ENCODE measurements around the gene MFSD1. TPM values are rescaled to one million over a fixed set of nuclear protein-coding genes. Genes with fewer than 3 reads are reported as not detected.

The MFSD1 gene
- total and polyA plus RNA-seq, 2 of the 13 experiments (the other 11 are each of a cell fraction or from before 2014, with no cell fraction given), result 17.3 to 37.9 TPM

DNA sequence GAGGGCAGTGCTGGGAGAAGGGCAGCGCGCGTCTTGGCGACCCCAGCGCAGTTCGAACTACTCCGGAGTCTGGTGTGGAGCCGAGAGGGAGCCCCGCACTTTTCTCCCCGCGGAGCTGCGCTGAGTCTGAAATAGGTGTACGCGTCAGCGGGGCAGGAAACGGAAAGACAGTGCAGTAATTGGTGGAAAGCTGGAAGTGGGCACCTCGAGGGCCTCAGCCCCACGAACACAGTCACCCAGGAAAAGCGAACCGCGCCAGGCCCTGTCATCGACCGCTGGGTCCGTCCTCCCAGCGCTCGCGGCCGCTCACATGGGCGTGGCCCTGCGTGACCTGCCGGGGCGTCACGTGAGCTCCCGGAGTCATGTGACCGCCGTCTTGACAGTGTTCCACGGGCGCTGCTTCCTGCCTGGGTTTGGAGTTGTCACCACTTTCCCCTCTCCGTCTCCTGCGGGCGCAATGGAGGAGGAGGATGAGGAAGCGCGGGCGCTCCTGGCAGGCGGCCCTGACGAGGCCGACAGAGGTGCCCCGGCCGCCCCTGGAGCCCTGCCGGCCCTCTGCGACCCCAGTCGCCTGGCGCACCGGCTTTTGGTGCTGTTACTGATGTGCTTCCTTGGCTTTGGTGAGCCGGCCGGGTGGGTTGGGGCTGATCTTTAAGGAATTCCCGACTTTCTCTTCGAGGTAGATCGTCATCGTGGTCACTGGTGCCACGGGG is at the start of gene MFSD1 (continued):
- TF ChIP-seq ZNF550 (CRISPR knock-in tag; IDR thresholded peaks at IDR 0.05; ENCODE audit: borderline replicate concordance) (no peak), ETV6 (CRISPR knock-in tag; conservative IDR thresholded peaks at IDR 0.05) (no peak), SRSF4 (IDR thresholded peaks at IDR 0.05; ENCODE audit: low read depth, low read length, poor library complexity, severe bottlenecking) (no peak), ISX (CRISPR knock-in tag; conservative IDR thresholded peaks at IDR 0.05) (no peak), NFIB (CRISPR knock-in tag; IDR thresholded peaks at IDR 0.05; ENCODE audit: borderline replicate concordance) (no peak), MEF2D (CRISPR knock-in tag; IDR thresholded peaks at IDR 0.05) (no peak), ZNF292 (CRISPR knock-in tag; IDR thresholded peaks at IDR 0.05; ENCODE audit: borderline replicate concordance, low read depth) (peak; percentile 70), HHEX (CRISPR knock-in tag; IDR thresholded peaks at IDR 0.05) (no peak), GABPA (IDR thresholded peaks at IDR 0.05; ENCODE audit: low read depth, low read length) (0 out of 2 replicates have a peak, but pooled peaks have one; percentile 21), GABPA (CRISPR knock-in tag; IDR thresholded peaks at IDR 0.05; ENCODE audit: low read depth) (peak; percentile 62), ZNF547 (CRISPR knock-in tag; IDR thresholded peaks at IDR 0.05) (peak; percentile 90), ZNF160 (CRISPR knock-in tag; IDR thresholded peaks at IDR 0.05) (0 out of 2 replicates have a peak, but pooled peaks have one; percentile 60), ZC3H4 (CRISPR knock-in tag; IDR thresholded peaks at IDR 0.05; ENCODE audit: borderline replicate concordance) (no peak), WIZ (CRISPR knock-in tag; IDR thresholded peaks at IDR 0.05) (0 out of 2 replicates have a peak, but pooled peaks have one; percentile 26), NR2F6 (IDR thresholded peaks at IDR 0.05) (no peak), NR2F6 (CRISPR knock-in tag; IDR thresholded peaks at IDR 0.05) (peak; percentile 73; the same call in 1 of the 2 replicates), STAT5B (CRISPR knock-in tag; IDR thresholded peaks at IDR 0.05) (no peak), MEIS1 (CRISPR knock-in tag; IDR thresholded peaks at IDR 0.05; ENCODE audit: borderline replicate concordance) (no peak), ZKSCAN5 (CRISPR knock-in tag; IDR thresholded peaks at IDR 0.05) (no peak)
- TF ChIP-seq, protein P1, sequence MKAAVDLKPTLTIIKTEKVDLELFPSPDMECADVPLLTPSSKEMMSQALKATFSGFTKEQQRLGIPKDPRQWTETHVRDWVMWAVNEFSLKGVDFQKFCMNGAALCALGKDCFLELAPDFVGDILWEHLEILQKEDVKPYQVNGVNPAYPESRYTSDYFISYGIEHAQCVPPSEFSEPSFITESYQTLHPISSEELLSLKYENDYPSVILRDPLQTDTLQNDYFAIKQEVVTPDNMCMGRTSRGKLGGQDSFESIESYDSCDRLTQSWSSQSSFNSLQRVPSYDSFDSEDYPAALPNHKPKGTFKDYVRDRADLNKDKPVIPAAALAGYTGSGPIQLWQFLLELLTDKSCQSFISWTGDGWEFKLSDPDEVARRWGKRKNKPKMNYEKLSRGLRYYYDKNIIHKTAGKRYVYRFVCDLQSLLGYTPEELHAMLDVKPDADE (CRISPR knock-in tag; IDR thresholded peaks at IDR 0.05), result no peak
- TF ChIP-seq, protein P2, sequence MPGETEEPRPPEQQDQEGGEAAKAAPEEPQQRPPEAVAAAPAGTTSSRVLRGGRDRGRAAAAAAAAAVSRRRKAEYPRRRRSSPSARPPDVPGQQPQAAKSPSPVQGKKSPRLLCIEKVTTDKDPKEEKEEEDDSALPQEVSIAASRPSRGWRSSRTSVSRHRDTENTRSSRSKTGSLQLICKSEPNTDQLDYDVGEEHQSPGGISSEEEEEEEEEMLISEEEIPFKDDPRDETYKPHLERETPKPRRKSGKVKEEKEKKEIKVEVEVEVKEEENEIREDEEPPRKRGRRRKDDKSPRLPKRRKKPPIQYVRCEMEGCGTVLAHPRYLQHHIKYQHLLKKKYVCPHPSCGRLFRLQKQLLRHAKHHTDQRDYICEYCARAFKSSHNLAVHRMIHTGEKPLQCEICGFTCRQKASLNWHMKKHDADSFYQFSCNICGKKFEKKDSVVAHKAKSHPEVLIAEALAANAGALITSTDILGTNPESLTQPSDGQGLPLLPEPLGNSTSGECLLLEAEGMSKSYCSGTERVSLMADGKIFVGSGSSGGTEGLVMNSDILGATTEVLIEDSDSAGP (CRISPR knock-in tag; IDR thresholded peaks at IDR 0.05; ENCODE audit: borderline replicate concordance), result peak; percentile 85; the same call in 1 of the 2 replicates
- TF ChIP-seq, protein P3, sequence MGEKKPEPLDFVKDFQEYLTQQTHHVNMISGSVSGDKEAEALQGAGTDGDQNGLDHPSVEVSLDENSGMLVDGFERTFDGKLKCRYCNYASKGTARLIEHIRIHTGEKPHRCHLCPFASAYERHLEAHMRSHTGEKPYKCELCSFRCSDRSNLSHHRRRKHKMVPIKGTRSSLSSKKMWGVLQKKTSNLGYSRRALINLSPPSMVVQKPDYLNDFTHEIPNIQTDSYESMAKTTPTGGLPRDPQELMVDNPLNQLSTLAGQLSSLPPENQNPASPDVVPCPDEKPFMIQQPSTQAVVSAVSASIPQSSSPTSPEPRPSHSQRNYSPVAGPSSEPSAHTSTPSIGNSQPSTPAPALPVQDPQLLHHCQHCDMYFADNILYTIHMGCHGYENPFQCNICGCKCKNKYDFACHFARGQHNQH (CRISPR knock-in tag; IDR thresholded peaks at IDR 0.05), result peak; percentile 82; the same call in 1 of the 2 replicates
- TF ChIP-seq, protein P4, sequence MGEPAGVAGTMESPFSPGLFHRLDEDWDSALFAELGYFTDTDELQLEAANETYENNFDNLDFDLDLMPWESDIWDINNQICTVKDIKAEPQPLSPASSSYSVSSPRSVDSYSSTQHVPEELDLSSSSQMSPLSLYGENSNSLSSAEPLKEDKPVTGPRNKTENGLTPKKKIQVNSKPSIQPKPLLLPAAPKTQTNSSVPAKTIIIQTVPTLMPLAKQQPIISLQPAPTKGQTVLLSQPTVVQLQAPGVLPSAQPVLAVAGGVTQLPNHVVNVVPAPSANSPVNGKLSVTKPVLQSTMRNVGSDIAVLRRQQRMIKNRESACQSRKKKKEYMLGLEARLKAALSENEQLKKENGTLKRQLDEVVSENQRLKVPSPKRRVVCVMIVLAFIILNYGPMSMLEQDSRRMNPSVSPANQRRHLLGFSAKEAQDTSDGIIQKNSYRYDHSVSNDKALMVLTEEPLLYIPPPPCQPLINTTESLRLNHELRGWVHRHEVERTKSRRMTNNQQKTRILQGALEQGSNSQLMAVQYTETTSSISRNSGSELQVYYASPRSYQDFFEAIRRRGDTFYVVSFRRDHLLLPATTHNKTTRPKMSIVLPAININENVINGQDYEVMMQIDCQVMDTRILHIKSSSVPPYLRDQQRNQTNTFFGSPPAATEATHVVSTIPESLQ (CRISPR knock-in tag; conservative IDR thresholded peaks at IDR 0.05), result no peak

Data from HepG2 (cell line).